ENCODE data around the gene ITGA2. TPM values are rescaled to one million over a fixed set of nuclear protein-coding genes. Genes with fewer than 3 reads are reported as not detected.

ITGA2 gene
- polyA plus RNA-seq, 1 experiment, result 5.3 TPM

DNA sequence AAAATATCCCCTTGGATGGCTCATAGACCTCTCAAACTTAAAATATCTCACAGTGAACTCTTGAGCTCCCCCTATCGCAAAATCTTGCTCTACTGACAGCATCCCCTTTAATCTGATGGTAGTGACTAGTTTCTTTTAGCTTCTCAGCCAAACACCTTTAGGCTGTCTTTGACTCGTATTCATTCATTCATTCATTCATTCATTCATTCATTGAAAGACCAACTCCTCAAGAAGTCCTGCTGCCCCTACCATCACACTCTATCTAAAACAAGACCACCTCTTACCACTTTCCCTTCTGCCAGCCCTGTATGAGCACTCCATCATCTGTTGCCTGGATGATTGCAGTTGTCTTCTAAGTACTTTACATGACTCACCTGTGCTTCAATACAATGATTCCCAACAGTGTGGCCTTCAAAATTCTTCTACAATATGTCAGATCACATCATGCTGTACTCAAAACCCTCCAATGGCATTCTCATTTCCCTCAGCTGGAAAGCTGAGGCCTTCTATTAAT lies 46.8 kb downstream of the ITGA2 start:
- CTCF ChIA-PET, result interaction anchor here (0.6 to 2.0 kb wide), 7 partner anchors 8 to 91 kb away, joined by 3 to 6 read pairs (median 5); no protein-coding TSS in a partner anchor
- Histone ChIP-seq H3K27me3 (ENCODE audit: control insufficient read depth, insufficient read depth, low read length) (no peaks in the 10 kb centered on the region), H3K4me3 (ENCODE audit: low read depth, low read length) (no peak overlapping the region), H3K36me3 (ENCODE audit: control insufficient read depth, insufficient read depth, low read length) (no peaks in the 10 kb centered on the region)
- no peak for DNase-seq (ENCODE audit: low read depth)
- POLR2A ChIA-PET, result no interaction called here
- TF ChIP-seq, protein P1, sequence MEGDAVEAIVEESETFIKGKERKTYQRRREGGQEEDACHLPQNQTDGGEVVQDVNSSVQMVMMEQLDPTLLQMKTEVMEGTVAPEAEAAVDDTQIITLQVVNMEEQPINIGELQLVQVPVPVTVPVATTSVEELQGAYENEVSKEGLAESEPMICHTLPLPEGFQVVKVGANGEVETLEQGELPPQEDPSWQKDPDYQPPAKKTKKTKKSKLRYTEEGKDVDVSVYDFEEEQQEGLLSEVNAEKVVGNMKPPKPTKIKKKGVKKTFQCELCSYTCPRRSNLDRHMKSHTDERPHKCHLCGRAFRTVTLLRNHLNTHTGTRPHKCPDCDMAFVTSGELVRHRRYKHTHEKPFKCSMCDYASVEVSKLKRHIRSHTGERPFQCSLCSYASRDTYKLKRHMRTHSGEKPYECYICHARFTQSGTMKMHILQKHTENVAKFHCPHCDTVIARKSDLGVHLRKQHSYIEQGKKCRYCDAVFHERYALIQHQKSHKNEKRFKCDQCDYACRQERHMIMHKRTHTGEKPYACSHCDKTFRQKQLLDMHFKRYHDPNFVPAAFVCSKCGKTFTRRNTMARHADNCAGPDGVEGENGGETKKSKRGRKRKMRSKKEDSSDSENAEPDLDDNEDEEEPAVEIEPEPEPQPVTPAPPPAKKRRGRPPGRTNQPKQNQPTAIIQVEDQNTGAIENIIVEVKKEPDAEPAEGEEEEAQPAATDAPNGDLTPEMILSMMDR (IDR thresholded peaks at IDR 0.05; ENCODE audit: insufficient read depth, low read depth, low read length), result peak; percentile 34; the same call in 1 of the 2 replicates

- TF ChIP-seq, protein P1 (IDR thresholded peaks at IDR 0.05; ENCODE audit: insufficient read depth, low read depth, low read length), result no peak
- Histone ChIP-seq H3K4me3 (ENCODE audit: low read depth, low read length) (no peak overlapping the region), H3K27me3 (ENCODE audit: control insufficient read depth, insufficient read depth, low read length) (no peaks in the 10 kb centered on the region), H3K36me3 (ENCODE audit: control insufficient read depth, insufficient read depth, low read length) (no peaks in the 10 kb centered on the region)
- ChIA-PET CTCF (interaction anchor here (2.0 kb wide), 1 partner anchor 12 kb away, joined by 5 read pairs; no protein-coding TSS in a partner anchor), POLR2A (no interaction called here)
- peak; percentile 37 for DNase-seq (ENCODE audit: low read depth)
These were observed 48.1 kb downstream of the ITGA2 start for GRCh38 chr5:53037141-53037859.

- Histone ChIP-seq H3K27me3 (ENCODE audit: control insufficient read depth, insufficient read depth, low read length) (no peaks in the 10 kb centered on the region), H3K36me3 (ENCODE audit: control insufficient read depth, insufficient read depth, low read length) (no peaks in the 10 kb centered on the region), H3K4me3 (ENCODE audit: low read depth, low read length) (no peak overlapping the region)
- TF ChIP-seq, protein P1 (IDR thresholded peaks at IDR 0.05; ENCODE audit: insufficient read depth, low read depth, low read length), result no peak
- ChIA-PET CTCF (interaction anchor here (1.0 to 1.1 kb wide), 2 partner anchors 10 to 17 kb away, joined by 3 read pairs; no protein-coding TSS in a partner anchor), POLR2A (no interaction called here)
- DNase-seq (ENCODE audit: low read depth), result no peak
These were observed 49.2 kb downstream of the ITGA2 start for GRCh38 chr5:53038196-53038847.

DNA sequence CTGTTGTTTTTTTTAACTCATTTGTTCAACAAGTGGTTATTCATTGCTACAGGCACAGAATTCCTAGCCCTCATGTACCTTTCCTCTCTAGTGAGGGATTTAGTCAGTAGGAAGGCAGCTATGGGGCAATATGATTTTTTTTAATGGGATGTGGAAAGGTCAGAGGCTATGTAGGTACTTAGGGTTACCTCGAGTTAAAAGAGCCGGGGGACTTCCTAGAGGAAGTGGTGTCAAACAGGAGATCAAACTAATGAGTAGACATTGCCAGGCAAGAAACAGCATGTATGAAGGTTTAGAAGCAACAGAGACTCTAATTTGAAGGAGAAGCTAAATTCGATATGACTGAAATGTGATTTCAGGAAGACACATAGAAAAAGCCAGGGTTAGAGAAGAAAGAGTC lies 50.7 kb downstream of the ITGA2 start:
- Histone ChIP-seq H3K36me3 (ENCODE audit: control insufficient read depth, insufficient read depth, low read length) (no peaks in the 10 kb centered on the region), H3K27me3 (ENCODE audit: control insufficient read depth, insufficient read depth, low read length) (no peaks in the 10 kb centered on the region), H3K4me3 (ENCODE audit: low read depth, low read length) (no peak overlapping the region)
- TF ChIP-seq, protein P1 (IDR thresholded peaks at IDR 0.05; ENCODE audit: insufficient read depth, low read depth, low read length), result no peak
- ChIA-PET POLR2A (no interaction called here), CTCF (no interaction called here)
- DNase-seq (ENCODE audit: low read depth), result no peak

DNA sequence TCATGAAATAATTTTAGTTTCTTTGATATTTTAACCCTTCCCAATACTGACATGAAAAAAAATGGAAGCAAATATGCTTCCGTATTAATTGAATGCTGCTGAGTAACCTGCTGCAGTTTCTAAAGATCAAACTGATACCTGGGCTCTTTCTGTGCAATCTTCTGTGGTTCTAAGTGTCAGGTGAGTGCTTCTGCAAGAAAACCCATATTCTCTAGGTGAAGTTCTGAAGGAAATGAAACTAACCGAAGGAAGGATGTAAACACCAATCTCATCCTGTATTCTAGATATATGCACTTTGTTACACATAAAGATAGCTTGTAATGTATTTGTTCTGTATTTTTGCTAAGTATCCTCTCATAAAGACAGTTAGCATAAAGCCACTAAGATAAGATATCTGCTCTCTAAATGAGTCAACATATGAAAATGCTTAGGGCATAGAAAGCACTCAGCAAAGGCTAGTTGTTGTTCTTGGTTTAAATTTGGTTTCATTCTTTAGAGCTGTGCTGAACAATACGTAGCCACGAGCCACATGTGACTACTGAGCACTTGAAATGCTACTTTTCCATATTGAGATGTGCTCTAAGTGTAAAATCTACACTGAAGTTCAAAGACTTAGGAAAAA lies 52.0 kb downstream of the ITGA2 start:
- H3K36me3 ChIP-seq (ENCODE audit: control insufficient read depth, insufficient read depth, low read length), result no peaks in the 10 kb centered on the region
- H3K4me3 ChIP-seq (ENCODE audit: low read depth, low read length), result no peak overlapping the region
- TF ChIP-seq, protein P1 (IDR thresholded peaks at IDR 0.05; ENCODE audit: insufficient read depth, low read depth, low read length), result no peak
- no peaks in the 10 kb centered on the region for H3K27me3 ChIP-seq (ENCODE audit: control insufficient read depth, insufficient read depth, low read length)
- ChIA-PET CTCF (interaction anchor here (0.6 to 0.8 kb wide), 2 partner anchors 93 to 99 kb away, joined by 3 to 5 read pairs; no protein-coding TSS in a partner anchor), POLR2A (interaction anchor here (0.7 kb wide), 1 partner anchor 9 kb away, joined by 3 read pairs; no protein-coding TSS in a partner anchor)
- no peak for DNase-seq (ENCODE audit: low read depth)
